KBM-7 (cell line): ENCODE data around the gene RRAGD.
"Not testable (repeated sequence)": the region's sequence is repeated elsewhere in the genome, so short reads cannot be mapped to it uniquely, and the experiment has no call there.

Experiments
- DNase-seq: peaks from one replicate; pipeline ENCODE4 v3.0.0-alpha.2; 2015
- in situ Hi-C: fragments of 300-500 bp; cut with MboI; formaldehyde crosslinking; loops from 2 replicates; pipeline ENCODE4 v1.14.3; 2020; ENCODE audit warnings: low sequenced_read_pairs, low pct_unique_long_range_greater_than_20kb, mixed read lengths

RRAGD gene

GRCh38 chr6:89415185-89415584 lies 3.1 kb upstream of the RRAGD start:
- no peak for DNase-seq
- in situ Hi-C loops: no loop called here

- DNase-seq: no peak
- in situ Hi-C loops: no loop called here
Observed at GRCh38 chr6:89414215-89414614, 2.1 kb upstream of the RRAGD start.

GRCh38 chr6:89413006-89413400 lies 930 bp upstream of the RRAGD start:
- in situ Hi-C loops: no loop called here
- no peak for DNase-seq

- in situ Hi-C loops: no loop called here
- DNase-seq: peak; percentile 78
Observed at GRCh38 chr6:89411145-89412070, 665 bp downstream of the RRAGD start.

GRCh38 chr6:89410788-89411144 lies 1.3 kb downstream of the RRAGD start:
- in situ Hi-C loops: no loop called here
- DNase-seq: peak; percentile 35

- in situ Hi-C loops: no loop called here
- peak; percentile 29 for DNase-seq
Observed at GRCh38 chr6:89410231-89410761, 1.8 kb downstream of the RRAGD start.

GRCh38 chr6:89409461-89410035 lies 2.5 kb downstream of the RRAGD start:
- DNase-seq: no peak
- in situ Hi-C loops: no loop called here

- in situ Hi-C loops: no loop called here
- peak; percentile 27 for DNase-seq
Observed at GRCh38 chr6:89406141-89406540, 5.9 kb downstream of the RRAGD start.

- DNase-seq: no peak
- in situ Hi-C loops: no loop called here
Observed at GRCh38 chr6:89404512-89404911, 7.6 kb downstream of the RRAGD start.

GRCh38 chr6:89402776-89403175 lies 9.3 kb downstream of the RRAGD start:
- in situ Hi-C loops: no loop called here
- no peak for DNase-seq

GRCh38 chr6:89400912-89401399 lies 11.1 kb downstream of the RRAGD start:
- in situ Hi-C loops: no loop called here
- peak; percentile 15 for DNase-seq

GRCh38 chr6:89400050-89400449 lies 12.0 kb downstream of the RRAGD start:
- in situ Hi-C loops: no loop called here
- no peak for DNase-seq

GRCh38 chr6:89398762-89399525 lies 13.1 kb downstream of the RRAGD start:
- DNase-seq: no peak
- in situ Hi-C loops: no loop called here

GRCh38 chr6:89397884-89398283 lies 14.2 kb downstream of the RRAGD start:
- DNase-seq, in situ Hi-C loops: not testable (repeated sequence)

- no peak for DNase-seq
- in situ Hi-C loops: no loop called here
Observed at GRCh38 chr6:89393659-89394058, 18.4 kb downstream of the RRAGD start.

GRCh38 chr6:89392823-89393222 lies 19.2 kb downstream of the RRAGD start:
- in situ Hi-C loops: no loop called here
- no peak for DNase-seq

- DNase-seq: no peak
- in situ Hi-C loops: no loop called here
Observed at GRCh38 chr6:89388846-89389245, 23.2 kb downstream of the RRAGD start.

- in situ Hi-C loops: no loop called here
- no peak for DNase-seq
Observed at GRCh38 chr6:89387516-89388201, 24.4 kb downstream of the RRAGD start.

GRCh38 chr6:89386917-89387491 lies 25.1 kb downstream of the RRAGD start:
- no peak for DNase-seq
- in situ Hi-C loops: no loop called here
